Renal cortex interstitium (tissue), 11 donors: ENCODE results near the gene PYGO2. TPM values are rescaled to one million over a fixed set of nuclear protein-coding genes. Genes with fewer than 3 reads are reported as not detected.

Experiments used
- DNase-seq, 11 donors: peaks; one replicate each; pipeline ENCODE4 v3.0.0-alpha.2; 2013; ENCODE audit warnings: low read depth in 9 of 11, low spot score in 4 of 11; ENCODE audit errors: extremely low read depth in 1 of 11
- polyA plus RNA-seq, 3 donors: library from polyadenylated mRNA; unstranded; fragments of 120-200 nt; gene quantifications; one replicate each; pipeline ENCODE4 v1.2.1, GENCODE V29; 2013; ENCODE audit not compliant: insufficient read length in 3 of 3

The PYGO2 gene
- polyA plus RNA-seq, 3 donors = 41.5 to 48.0 (median 43.6) TPM

GRCh38 chr1:154955718-154956543 is 5.7 kb downstream of the PYGO2 start, which contains the start of gene PBXIP1:
Gene PBXIP1, minus strand, starts transcription at chr1:154956099. Its CDS starts 2,378 bp downstream, at chr1:154953721.
- peak in 10 of 11 donors; percentile 89 to 98 (median 94) for DNase-seq

GRCh38 chr1:154955039-154955717 is 6.4 kb downstream of the PYGO2 start:
- peak in 3 of 11 donors; percentile 71 to 77 (median 72) for DNase-seq

GRCh38 chr1:154954541-154954940 is 7.0 kb downstream of the PYGO2 start:
- no peak for DNase-seq

- DNase-seq = no peak
Observed at GRCh38 chr1:154953611-154954038, 8.0 kb downstream of the PYGO2 start.

- no peak for DNase-seq
Observed at GRCh38 chr1:154952664-154953063, 8.9 kb downstream of the PYGO2 start.

GRCh38 chr1:154951901-154952657 is 9.5 kb downstream of the PYGO2 start:
- DNase-seq = no peak

GRCh38 chr1:154948079-154948478 is 13.5 kb downstream of the PYGO2 start:
- DNase-seq = no peak

- no peak for DNase-seq
Observed at GRCh38 chr1:154945962-154946850, 15.4 kb downstream of the PYGO2 start.

- no peak for DNase-seq
Observed at GRCh38 chr1:154945160-154945961, 16.2 kb downstream of the PYGO2 start.

- no peak for DNase-seq
Observed at GRCh38 chr1:154944401-154945159, 17.0 kb downstream of the PYGO2 start.

- no peak for DNase-seq
Observed at GRCh38 chr1:154943649-154944400, 17.8 kb downstream of the PYGO2 start.

- DNase-seq = no peak
Observed at GRCh38 chr1:154941333-154942013, 20.1 kb downstream of the PYGO2 start.

- no peak for DNase-seq
Observed at GRCh38 chr1:154940651-154941194, 20.9 kb downstream of the PYGO2 start.

GRCh38 chr1:154940213-154940560 is 21.4 kb downstream of the PYGO2 start:
- no peak for DNase-seq

GRCh38 chr1:154938604-154939399 is 22.8 kb downstream of the PYGO2 start:
- no peak for DNase-seq
